Measurements from ENCODE around the gene SLC6A12. TPM values are rescaled to one million over a fixed set of nuclear protein-coding genes. Genes with fewer than 3 reads are reported as not detected.

Gene SLC6A12
- total RNA-seq, 1 experiment from 2014 or later: not detected

- no peak overlapping the region for H3K27ac ChIP-seq
- no peaks in the 10 kb centered on the region for H3F3A ChIP-seq (ENCODE audit: insufficient read depth, low read depth)
- H3K27me3 ChIP-seq (ENCODE audit: insufficient read depth, low read depth): peaks cover 65% of the 10 kb centered on the region
- TF ChIP-seq, protein P1, sequence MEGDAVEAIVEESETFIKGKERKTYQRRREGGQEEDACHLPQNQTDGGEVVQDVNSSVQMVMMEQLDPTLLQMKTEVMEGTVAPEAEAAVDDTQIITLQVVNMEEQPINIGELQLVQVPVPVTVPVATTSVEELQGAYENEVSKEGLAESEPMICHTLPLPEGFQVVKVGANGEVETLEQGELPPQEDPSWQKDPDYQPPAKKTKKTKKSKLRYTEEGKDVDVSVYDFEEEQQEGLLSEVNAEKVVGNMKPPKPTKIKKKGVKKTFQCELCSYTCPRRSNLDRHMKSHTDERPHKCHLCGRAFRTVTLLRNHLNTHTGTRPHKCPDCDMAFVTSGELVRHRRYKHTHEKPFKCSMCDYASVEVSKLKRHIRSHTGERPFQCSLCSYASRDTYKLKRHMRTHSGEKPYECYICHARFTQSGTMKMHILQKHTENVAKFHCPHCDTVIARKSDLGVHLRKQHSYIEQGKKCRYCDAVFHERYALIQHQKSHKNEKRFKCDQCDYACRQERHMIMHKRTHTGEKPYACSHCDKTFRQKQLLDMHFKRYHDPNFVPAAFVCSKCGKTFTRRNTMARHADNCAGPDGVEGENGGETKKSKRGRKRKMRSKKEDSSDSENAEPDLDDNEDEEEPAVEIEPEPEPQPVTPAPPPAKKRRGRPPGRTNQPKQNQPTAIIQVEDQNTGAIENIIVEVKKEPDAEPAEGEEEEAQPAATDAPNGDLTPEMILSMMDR (conservative IDR thresholded peaks at IDR 0.05): no peak
- TF ChIP-seq EZH2 (IDR thresholded peaks at IDR 0.05; ENCODE audit: low read depth): no peak
- no peaks in the 10 kb centered on the region for H3K4me1 ChIP-seq (replicated peaks; ENCODE audit: insufficient read depth)
- H2AFZ ChIP-seq: no peak overlapping the region
- no peaks in the 10 kb centered on the region for H3K9me2 ChIP-seq (ENCODE audit: insufficient read depth)
- H3K9me3 ChIP-seq (ENCODE audit: insufficient read depth, low read depth): no peaks in the 10 kb centered on the region
- CTCF ChIA-PET: no interaction called here
- H3K4me2 ChIP-seq: no peak overlapping the region
- DNase-seq: no peak
- intact Hi-C loops (cut with micrococcal nuclease; ENCODE audit: unreplicated experiment): no loop called here
- H3K36me3 ChIP-seq (ENCODE audit: low read depth): no peaks in the 10 kb centered on the region
- H3K4me3 ChIP-seq: no peak overlapping the region
- H4K20me1 ChIP-seq (ENCODE audit: insufficient read depth): no peaks in the 10 kb centered on the region
- H3K79me2 ChIP-seq (ENCODE audit: low read depth): no peaks in the 10 kb centered on the region
- no TSS peak for BruUV-seq (replicated peaks)
- POLR2A ChIA-PET (ENCODE audit: unreplicated experiment): no interaction called here
Measured at GRCh38 chr12:206746-207440, 7.1 kb downstream of the SLC6A12 start.

- Histone ChIP-seq H3K27me3 (ENCODE audit: insufficient read depth, low read depth) (peaks cover 62% of the 10 kb centered on the region), H3K9me3 (ENCODE audit: insufficient read depth, low read depth) (no peaks in the 10 kb centered on the region), H3K79me2 (ENCODE audit: low read depth) (no peaks in the 10 kb centered on the region), H3K36me3 (ENCODE audit: low read depth) (no peaks in the 10 kb centered on the region), H3K4me1 (replicated peaks; ENCODE audit: insufficient read depth) (no peaks in the 10 kb centered on the region), H3K27ac (no peak overlapping the region), H2AFZ (no peak overlapping the region), H3K4me2 (no peak overlapping the region), H4K20me1 (ENCODE audit: insufficient read depth) (no peaks in the 10 kb centered on the region), H3F3A (ENCODE audit: insufficient read depth, low read depth) (no peaks in the 10 kb centered on the region), H3K9me2 (ENCODE audit: insufficient read depth) (no peaks in the 10 kb centered on the region), H3K4me3 (no peak overlapping the region)
- TF ChIP-seq, protein P1 (conservative IDR thresholded peaks at IDR 0.05): no peak
- no peak for TF ChIP-seq EZH2 (IDR thresholded peaks at IDR 0.05; ENCODE audit: low read depth)
- ChIA-PET POLR2A (ENCODE audit: unreplicated experiment) (no interaction called here), CTCF (no interaction called here)
- intact Hi-C loops (cut with micrococcal nuclease; ENCODE audit: unreplicated experiment): no loop called here
- BruUV-seq (replicated peaks): no TSS peak
- no peak for DNase-seq
Measured at GRCh38 chr12:205026-205425, 8.9 kb downstream of the SLC6A12 start.

GRCh38 chr12:204261-204678 lies 9.7 kb downstream of the SLC6A12 start:
- H3K4me2 ChIP-seq: no peak overlapping the region
- H3F3A ChIP-seq (ENCODE audit: insufficient read depth, low read depth): no peaks in the 10 kb centered on the region
- no peak for DNase-seq
- H3K27me3 ChIP-seq (ENCODE audit: insufficient read depth, low read depth): peaks cover 61% of the 10 kb centered on the region
- H3K4me3 ChIP-seq: no peak overlapping the region
- TF ChIP-seq EZH2 (IDR thresholded peaks at IDR 0.05; ENCODE audit: low read depth): no peak
- TF ChIP-seq, protein P1 (conservative IDR thresholded peaks at IDR 0.05): no peak
- no peak overlapping the region for H2AFZ ChIP-seq
- POLR2A ChIA-PET (ENCODE audit: unreplicated experiment): no interaction called here
- no peaks in the 10 kb centered on the region for H3K36me3 ChIP-seq (ENCODE audit: low read depth)
- no peaks in the 10 kb centered on the region for H3K4me1 ChIP-seq (replicated peaks; ENCODE audit: insufficient read depth)
- intact Hi-C loops (cut with micrococcal nuclease; ENCODE audit: unreplicated experiment): no loop called here
- H3K9me2 ChIP-seq (ENCODE audit: insufficient read depth): no peaks in the 10 kb centered on the region
- no peaks in the 10 kb centered on the region for H3K9me3 ChIP-seq (ENCODE audit: insufficient read depth, low read depth)
- CTCF ChIA-PET: no interaction called here
- BruUV-seq (replicated peaks): no TSS peak
- no peak overlapping the region for H3K27ac ChIP-seq
- no peaks in the 10 kb centered on the region for H4K20me1 ChIP-seq (ENCODE audit: insufficient read depth)
- no peaks in the 10 kb centered on the region for H3K79me2 ChIP-seq (ENCODE audit: low read depth)
